Fibroblast of mammary gland (primary cell): ENCODE data around the gene TUBGCP6.

Experiments used
- DNase-seq: peaks from one replicate; pipeline ENCODE4 v3.0.0-alpha.2; 2010; ENCODE audit warnings: low read depth
- H3K4me3 ChIP-seq: 2 replicates; pipeline ENCODE4 v1.5.1; 2011; ENCODE audit warnings: low read depth, mild to moderate bottlenecking, low read length, moderate library complexity; ENCODE audit not compliant: control insufficient read depth
- CTCF ChIP-seq: conservative IDR thresholded peaks from 2 replicates; pipeline ENCODE4 v1.5.1; 2011; ENCODE audit warnings: low read depth, low read length, inconsistent platforms; ENCODE audit not compliant: control insufficient read depth, insufficient read depth

TUBGCP6 gene

GRCh38 chr22:50232481-50233151, 12.2 kb downstream of the TUBGCP6 start:
- DNase-seq, result no peak
- no peak overlapping the region for H3K4me3 ChIP-seq
- no peak for TF ChIP-seq CTCF

GRCh38 chr22:50229370-50229769, 15.5 kb downstream of the TUBGCP6 start:
- TF ChIP-seq CTCF, result no peak
- no peak for DNase-seq
- H3K4me3 ChIP-seq, result no peak overlapping the region

GRCh38 chr22:50228366-50228765, 16.5 kb downstream of the TUBGCP6 start:
- H3K4me3 ChIP-seq, result no peak overlapping the region
- no peak for DNase-seq
- no peak for TF ChIP-seq CTCF

GRCh38 chr22:50227579-50228215, 17.1 kb downstream of the TUBGCP6 start:
- DNase-seq, result no peak
- no peak for TF ChIP-seq CTCF
- H3K4me3 ChIP-seq, result no peak overlapping the region

GRCh38 chr22:50226875-50227165, 18.0 kb downstream of the TUBGCP6 start:
- no peak overlapping the region for H3K4me3 ChIP-seq
- no peak for TF ChIP-seq CTCF
- DNase-seq, result no peak

- H3K4me3 ChIP-seq, result no peak overlapping the region
- no peak for TF ChIP-seq CTCF
- DNase-seq, result no peak
Observed at GRCh38 chr22:50226063-50226874, 18.6 kb downstream of the TUBGCP6 start.
